Activated CD8-positive, alpha-beta memory T cell treated with anti-CD3 and anti-CD28 coated beads, Interleukin-2, amount 50 U/mL, for 1 hour (primary cell): Measurements from ENCODE around the gene HORMAD2.
"Not testable (repeated sequence)": the region's sequence is repeated elsewhere in the genome, so short reads cannot be mapped to it uniquely, and the experiment has no call there.

Source experiments
- DNase-seq: peaks from one replicate; pipeline ENCODE4 v3.0.0-alpha.2; 2020; ENCODE audit errors: extremely low read depth

Gene HORMAD2

DNA sequence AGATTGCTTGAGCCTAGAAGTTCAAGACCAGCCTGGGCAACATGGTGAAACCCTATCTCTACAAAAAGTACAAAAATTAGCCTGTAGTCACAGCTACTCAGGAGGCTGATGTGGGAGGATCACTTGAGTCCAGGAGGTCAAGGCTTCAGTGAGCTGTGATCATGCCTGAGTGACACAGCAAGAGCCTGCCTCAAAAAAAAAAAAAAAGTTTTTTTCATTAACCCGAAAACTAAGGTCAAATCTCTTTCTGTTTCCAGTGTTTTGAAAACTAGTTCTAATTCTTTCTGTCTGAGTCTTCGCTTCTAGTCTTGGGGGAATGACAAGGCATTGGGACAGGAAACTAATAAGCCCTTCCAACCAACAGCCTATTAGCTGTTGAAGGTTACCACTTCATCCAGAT is 108.6 kb downstream of the HORMAD2 start:
- DNase-seq: no peak

DNA sequence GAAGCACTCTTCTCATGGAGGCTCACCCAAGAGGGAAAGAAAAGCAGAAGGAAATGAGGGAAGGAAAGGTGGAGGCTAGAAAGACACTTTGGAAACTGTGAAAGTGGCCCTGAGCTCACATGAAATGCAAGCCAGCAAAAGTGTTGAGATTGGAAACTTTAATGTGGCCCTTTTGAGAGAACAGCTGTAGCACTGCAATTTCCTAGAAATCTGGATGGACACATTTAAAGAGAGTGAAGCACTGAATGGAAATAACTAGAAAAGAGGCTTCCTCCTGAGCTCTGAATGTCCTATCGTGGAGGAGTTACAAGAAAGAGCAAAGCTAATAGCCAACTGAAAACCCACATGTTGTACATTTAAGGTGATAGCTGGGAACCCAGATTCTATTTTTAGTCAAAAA is 110.3 kb downstream of the HORMAD2 start:
- no peak for DNase-seq

DNA sequence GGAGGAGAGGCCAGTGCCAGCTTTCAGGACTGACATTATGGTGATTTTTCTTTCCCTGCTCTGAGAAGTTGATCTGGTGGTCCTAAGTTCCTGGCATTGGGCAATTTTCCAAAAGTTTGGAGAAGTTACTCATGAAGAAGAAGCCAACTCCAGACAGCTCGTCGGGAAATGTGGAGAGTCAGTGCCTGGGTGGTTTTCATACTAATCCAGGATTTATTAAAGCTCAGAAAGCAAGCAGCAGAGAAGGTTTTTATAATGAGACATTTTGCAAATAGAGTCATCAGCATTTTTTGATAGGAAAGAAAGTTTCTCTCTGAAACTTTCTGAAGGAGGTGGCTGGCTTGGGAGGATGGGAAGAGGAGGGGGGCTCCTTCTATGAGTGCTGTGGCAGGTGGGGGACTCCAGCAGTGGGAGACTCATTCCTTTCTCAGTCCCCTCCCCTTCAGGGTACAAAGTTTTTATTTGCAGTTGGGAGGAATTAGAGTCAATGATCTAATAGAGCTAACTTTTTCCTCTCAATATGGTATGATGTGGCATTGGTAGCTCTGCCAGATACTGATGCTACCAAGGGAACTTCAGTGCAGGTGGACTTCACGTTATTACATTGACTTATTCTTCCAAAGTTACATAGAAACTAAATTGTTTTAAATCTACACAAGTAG is 110.9 kb downstream of the HORMAD2 start:
- no peak for DNase-seq

DNA sequence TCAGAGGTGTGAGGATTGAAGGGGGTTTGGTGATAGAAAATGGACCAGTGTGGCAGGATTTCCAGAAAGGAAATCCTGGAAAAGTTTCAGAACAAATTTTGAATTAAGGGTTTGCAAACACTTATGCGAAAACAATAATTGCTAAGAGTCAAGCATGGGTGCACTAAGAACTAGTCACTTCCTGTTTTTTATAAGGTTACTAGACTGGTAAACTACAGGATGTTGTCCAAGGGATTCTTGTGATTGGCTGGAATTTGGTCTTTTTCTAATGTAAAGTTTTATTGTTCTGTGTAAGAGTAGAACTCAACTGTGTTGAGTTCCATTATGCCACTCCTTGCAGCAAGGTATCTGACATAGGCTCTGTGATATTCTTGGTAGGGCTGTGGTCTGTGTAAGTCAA is 112.2 kb downstream of the HORMAD2 start:
- DNase-seq: no peak

DNA sequence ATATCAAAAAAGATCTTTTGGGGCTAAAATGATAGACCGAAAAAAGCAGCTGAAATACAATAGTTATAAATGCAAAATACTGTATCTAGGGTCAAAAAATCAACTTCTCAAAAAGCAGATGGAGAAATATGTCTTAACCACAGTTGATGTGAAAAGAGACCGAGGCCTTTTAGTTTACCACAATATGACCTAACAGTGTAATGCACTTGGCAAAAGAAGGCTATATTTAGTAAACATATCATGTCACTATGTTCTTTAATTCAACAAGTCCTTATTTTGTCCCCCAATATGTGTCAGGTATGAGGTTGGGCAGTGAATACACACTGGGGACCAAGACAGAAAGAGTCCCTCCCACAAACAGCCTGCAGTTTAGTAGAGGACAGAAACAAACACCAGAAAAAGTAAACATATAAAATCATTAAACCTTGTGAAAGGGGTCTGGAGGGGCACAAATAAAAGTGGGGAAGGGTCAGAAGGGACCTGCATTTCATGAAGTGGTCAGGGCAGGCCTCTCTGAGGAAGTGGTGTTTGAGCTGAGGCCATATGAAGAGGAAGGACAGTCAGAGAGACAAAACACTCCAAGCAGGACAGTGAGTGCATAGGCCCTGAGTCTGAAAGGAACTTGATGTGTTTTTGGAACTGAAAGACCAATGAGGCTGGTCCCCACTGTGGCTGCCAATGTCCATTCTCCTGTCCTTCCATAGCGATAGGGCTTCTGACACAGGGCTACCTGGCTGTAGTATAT is 112.9 kb downstream of the HORMAD2 start:
- DNase-seq: no peak

DNA sequence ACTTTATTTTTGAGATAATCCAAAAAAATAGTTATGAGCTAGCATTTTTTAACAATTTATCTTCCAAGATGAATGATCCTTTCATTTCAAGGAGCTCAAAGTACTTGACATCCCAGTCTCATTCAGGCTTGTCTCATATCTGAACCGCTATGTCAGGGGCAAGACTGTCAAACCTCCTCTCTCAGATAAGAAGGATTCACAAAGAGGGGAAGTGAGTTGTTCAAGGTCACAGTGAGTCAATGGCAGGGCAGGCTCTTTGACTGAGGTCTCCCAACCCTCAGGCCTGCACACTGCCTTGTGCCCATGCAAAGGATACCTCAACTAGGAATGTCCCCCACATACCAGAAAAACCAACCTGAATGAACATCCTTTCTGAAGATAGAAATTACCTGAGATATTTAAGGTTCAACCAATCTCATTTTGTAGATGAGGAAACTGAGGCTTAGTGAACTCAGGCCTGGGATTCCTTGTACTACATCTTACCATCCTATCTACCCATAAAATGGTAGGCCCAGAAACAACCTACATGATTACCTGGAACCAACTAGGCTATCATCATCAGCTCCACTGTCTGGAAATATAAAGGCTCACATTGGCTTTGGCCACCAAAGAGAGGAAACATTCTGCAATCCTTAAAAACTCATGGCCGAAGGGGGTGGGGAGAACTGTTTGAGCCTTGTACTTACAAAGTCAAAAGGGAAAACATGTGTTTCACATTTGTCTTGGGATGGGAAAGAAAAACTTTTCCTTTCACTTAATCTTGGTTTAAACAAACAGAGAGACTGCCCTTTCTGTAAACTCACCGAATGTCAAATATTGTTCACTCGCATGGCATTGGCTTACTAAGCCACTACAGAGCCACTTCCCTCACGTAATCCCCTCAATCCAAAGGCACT is 115.2 kb downstream of the HORMAD2 start:
- no peak for DNase-seq

DNA sequence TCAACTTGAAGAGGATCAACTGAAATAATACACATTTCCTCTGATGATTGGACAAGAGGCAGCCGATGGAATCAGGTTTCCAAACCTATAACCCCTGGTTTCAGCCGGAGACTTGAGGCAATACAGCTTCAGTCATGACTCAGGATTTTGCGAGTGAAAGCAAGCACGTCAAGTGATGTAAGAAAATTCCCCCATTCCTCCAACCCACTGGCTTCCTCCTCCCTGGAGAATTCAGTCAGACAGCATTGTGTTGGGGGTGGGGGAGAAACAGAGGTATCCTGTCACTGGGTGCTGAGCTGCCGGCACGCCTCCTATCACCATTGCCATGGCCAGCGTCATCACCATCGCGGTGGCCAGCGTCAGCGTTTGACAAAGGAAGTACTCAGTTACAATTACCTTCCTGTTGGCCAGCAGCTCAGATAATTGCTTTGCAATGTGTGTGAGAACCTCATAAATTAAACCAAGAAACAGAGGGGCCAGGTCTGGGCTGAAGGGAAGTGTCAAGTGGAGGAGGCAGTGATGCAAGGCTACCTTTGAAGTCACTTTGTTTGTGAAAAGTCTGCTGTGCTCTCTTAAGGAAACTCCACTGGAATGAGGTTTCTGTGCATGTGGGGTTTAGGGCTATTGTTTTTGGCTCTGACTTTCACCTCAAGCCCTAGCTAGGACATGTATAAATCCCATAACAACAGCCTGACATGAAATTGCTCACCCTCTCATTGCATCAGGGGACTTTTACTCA is 116.0 kb downstream of the HORMAD2 start:
- peak; percentile 24 for DNase-seq

DNA sequence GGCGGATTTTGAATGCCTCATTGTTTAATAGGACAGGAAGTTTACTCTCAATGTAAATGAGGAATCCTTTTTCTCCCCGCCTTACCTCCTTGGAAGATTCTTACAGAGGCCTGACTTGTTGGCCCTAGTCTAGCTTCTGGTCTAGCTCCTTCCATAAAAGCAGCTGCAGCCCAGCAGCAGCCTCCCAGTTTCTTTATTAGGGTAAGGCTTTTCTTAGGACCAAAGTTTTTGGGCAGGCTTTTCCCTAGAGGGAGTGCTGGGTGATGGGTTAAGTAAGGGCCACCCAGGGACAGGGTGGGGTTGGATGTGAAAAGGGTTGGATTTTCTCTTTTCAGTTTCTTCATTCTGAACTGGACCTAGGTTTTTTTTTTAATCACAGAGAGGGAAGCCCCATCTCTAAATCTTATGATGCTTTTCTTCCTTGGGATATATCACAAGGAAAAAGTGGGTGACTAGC is 116.6 kb downstream of the HORMAD2 start:
- no peak for DNase-seq

DNA sequence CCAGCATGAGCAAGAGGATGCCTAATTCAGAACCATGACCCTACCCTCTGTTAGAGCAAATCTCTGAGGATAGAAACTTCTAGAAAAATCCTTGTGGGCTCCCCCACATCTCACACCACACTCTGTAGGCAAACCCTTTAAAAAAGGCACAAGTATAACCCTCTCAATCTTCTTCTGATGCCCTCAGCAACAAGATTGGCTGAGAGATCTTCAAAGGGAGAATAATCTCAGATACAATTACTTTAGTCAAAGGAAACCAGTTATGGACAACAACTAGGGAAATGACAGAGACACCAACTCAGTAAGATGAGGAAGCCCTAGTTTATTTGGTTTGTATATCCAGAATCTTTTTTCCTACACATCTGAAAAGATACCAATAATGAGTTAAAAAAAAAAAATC is 117.1 kb downstream of the HORMAD2 start:
- DNase-seq: no peak

DNA sequence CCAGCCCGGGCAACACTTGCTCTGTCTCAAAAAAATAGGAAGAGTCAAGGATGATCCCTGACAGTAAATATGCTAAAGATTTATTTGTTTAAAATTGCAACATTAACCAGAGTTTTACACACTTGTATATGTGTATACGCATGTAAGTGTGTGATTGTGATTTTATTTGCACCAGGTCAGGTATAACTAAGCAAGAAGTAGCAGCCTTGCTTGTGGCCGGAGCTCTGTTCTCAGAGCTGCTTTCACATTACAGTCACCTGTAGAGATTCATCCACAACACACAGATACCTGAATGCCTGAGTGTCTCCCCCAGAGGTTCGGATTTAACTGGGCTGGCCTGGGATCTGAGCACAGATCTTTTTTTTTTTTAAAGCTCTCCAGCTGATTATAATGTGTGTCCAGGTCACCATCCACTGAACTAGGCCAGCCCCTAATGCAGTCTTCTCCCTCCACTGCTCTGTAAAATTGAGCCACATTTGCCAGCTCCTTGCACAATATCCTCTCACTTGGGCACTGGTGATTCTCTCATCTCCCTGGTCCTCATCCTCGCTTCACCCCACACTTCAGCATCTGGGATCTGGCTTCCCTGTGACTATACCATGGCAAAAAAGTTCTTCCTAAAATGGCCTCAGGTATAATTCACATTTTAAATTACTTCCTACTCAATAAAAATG is 118.0 kb downstream of the HORMAD2 start:
- DNase-seq: no peak

DNA sequence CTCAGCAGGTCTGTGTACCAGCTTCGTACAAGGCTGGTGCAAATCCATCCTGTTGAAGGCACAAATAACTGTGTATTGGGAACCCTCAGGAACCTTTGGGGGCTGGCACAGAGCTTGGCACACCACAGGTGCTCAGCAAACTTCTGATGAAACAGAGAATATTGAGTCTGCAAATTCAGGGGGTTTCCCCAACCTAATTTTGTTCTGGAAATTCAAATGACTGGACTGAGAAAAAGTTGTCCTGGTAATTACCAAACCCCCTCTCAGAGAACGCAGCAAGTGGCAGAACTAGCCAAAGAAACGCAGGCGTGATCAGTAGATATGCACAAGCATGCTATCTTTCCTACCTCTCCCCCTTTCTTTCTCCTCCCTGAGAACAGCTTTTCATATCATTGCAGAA is 118.7 kb downstream of the HORMAD2 start:
- DNase-seq: no peak

DNA sequence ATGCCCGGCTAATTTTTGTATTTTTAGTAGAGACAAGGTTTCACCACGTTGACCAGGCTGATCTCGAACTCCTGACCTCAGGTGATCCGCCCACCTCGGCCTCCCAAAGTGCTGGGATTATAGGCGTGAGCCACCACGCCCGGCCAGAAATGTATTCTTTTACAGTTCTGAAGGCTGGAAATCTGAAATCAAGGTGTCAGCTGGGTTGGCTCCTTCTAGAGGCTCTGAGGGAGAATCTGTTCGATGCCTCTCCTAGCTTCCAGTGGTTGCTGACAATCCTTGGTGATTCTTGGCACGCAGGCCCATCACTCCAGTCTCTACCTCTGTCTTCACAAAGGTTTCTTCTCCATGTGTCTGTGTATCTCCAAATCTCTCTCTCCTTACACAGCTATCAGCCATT is 120.6 kb downstream of the HORMAD2 start:
- DNase-seq: not testable (repeated sequence)

DNA sequence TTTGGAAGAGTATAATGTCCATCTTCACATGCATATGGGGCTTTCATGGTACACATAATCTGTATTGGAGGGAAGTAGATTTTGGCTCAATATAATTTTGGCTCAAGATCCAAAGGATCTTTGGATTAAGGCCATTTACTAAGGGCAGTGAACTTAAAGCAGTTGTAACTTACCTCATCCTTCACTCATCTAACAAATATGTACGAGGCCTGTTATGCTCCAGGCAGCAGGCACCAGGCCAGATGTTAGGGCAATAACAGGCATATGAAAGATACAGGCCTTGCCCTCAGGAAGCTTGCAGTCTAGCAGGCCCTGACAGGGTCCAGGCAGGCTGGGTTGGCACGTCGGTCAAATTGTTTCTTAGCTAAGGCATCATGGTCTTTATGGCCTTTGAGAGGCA is 121.7 kb downstream of the HORMAD2 start:
- DNase-seq: no peak

DNA sequence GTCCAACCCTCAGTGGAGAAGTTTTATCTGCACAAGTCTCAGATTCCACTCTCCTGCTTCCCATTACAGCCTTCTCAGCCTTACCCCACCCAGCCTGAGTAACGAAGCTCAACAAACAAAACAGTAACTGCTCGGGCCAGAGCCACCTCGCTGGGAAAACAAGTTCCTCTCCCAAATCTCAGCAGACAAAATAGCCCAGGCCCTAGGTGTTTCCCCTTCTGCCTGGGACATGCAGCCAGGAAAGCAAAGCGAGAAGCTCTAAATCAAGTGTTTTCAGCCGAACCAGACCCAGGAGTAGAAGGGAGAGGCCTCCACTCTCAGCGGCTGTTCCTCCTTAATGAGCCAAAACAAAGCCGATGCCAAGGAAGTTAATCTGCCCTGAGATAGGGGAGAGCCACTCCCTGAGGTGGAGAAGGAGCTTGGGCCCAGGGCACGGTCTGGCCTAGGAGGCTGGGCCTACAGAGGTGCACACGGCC is 122.3 kb downstream of the HORMAD2 start:
- DNase-seq: no peak

DNA sequence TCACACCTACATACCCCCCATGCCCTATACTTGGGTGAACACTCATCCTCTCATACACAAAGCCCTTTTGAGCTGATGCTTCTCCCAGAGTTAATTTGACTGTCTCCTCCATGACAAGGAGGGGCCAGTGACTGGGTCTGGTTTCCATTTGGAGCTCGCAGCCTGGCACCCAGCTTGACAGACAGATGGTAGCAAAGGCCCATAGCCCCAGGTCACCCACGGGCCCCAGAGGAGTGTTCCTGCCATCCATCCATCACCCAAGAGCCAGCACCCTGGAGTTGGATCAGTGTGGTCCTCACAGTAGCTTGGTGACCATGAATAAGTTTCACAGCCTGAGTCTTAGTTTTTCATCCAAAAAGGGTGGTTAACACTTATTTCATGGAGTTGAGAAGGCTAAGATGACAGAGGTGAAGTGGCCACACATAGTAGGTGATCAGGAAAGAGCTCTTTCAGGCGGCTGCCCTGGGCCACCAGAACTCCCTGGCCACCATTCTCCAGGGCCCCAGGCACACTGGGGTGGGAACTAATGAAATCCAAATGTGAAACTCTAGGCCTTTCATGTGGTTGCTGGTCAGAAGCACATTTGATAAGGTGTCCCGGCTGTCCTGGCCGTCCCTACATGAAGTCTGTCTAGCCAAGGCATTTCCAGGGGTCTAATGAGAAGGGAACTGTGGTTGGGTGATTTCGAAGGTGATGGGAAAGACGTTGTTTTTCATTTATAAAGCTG is 123.9 kb downstream of the HORMAD2 start:
- no peak for DNase-seq

DNA sequence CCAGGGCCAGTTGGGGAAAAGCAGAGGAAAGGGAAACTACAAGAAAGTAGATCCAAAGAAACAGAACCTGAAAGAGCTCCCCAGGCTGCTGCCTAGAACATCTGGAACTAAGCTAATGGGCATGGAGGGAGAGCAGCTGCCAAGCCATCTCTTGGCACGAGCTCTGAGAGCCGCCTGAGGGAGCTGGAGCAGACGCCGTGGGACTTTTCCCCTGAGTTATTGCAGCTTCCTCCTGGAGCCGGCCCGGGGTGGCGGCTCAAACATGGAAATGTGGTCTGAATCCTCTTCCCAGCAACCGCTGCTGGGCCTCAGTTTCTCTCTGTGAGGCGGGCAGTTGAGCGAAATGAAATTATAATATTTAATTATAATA is 124.5 kb downstream of the HORMAD2 start:
- DNase-seq: no peak

DNA sequence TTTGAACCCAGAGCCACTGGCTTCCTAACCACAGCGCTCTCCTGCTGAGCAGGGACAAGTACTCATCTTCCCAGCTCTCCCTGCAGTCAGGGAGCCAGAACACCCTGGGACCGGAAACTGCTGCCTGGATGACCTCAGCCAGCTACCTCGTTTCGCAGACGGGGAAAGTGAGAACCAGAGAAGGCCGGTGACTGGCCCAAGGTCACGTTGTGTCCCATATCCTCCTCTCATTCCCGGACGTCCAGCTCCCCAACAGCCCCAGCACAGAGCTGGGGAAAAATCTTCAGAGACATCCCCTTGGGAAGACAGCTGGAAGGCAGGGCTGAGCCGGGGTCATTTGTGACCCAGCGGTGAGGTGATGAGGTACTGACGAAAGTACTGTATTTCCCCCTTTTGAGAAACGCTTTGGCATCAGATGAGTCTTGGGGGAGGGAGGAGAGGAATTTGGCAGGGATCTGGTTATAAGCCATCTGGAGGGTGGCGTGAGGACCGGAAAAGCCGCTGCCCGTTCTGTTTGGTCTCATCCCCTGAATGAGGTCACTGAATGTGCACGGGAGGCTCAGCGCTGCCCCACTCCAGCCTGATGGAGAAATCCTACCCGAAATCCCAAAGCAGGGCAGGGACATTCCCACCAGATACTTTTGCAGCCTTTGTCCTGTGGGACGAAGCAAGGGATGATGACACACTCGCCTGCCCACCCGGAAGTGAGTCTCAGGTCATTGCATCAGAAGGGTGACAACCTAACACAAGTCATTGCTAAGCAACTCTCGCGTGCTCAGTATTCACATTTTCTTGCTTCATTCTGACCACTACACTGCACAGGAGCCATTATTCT is 125.2 kb downstream of the HORMAD2 start:
- DNase-seq: no peak

DNA sequence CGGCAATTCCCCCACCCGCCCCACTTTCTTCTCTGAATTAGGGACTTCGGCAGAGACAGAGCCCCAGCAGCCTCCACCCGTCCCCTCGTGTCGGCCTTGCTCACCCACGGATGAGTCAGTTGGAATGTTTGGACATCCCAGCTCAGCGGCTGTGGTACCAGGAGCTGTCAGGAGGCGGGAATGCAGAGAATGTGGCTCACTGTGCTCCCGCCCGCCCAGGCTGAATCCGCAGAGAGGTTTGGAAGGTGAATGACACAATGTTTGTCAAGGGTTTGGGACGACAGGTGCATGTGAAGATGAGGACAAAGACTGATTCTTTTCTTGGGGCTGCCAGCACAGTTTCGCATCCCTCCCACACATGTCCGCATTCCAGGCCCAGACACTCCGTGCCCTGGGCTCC is 126.7 kb downstream of the HORMAD2 start:
- no peak for DNase-seq
